ENCODE results near the gene ABITRAM.
"Not testable (repeated sequence)": the region's sequence is repeated elsewhere in the genome, so short reads cannot be mapped to it uniquely, and the experiment has no call there.

The ABITRAM gene

GRCh38 chr9:108934323-108934893, at the start of gene ABITRAM:
Gene ABITRAM (plus strand): TSS chr9:108934400. CDS start chr9:108934487, 87 bp downstream.
- TF ChIP-seq CTCF (conservative IDR thresholded peaks at IDR 0.05) = no peak
- H3K27ac ChIP-seq = peak within 1 kb of the TSS; percentile 89

- no peak for TF ChIP-seq CTCF (conservative IDR thresholded peaks at IDR 0.05)
- H3K27ac ChIP-seq = no peak overlapping the region
These were observed 49.5 kb upstream of the ABITRAM start for GRCh38 chr9:108884701-108885100.

GRCh38 chr9:108885643-108886348, 48.4 kb upstream of the ABITRAM start:
- no peak for TF ChIP-seq CTCF (conservative IDR thresholded peaks at IDR 0.05)
- H3K27ac ChIP-seq = no peak overlapping the region

GRCh38 chr9:108886594-108887271, 47.5 kb upstream of the ABITRAM start:
- not testable (repeated sequence) for H3K27ac ChIP-seq

GRCh38 chr9:108889649-108890067, 44.5 kb upstream of the ABITRAM start:
- TF ChIP-seq CTCF (conservative IDR thresholded peaks at IDR 0.05) = peak; percentile 72
- no peak overlapping the region for H3K27ac ChIP-seq

- no peak for TF ChIP-seq CTCF (conservative IDR thresholded peaks at IDR 0.05)
- peak overlapping the region; percentile 76 for H3K27ac ChIP-seq
These were observed 39.8 kb upstream of the ABITRAM start for GRCh38 chr9:108894225-108894997.

GRCh38 chr9:108897324-108898096, 36.7 kb upstream of the ABITRAM start:
- no peak for TF ChIP-seq CTCF (conservative IDR thresholded peaks at IDR 0.05)
- H3K27ac ChIP-seq = no peak overlapping the region

- H3K27ac ChIP-seq = not testable (repeated sequence)
These were observed 35.0 kb upstream of the ABITRAM start for GRCh38 chr9:108899023-108899695.

Data from VCaP (cell line).